IMR-90 (cell line): ENCODE measurements around the gene SHROOM4. TPM values are rescaled to one million over a fixed set of nuclear protein-coding genes. Genes with fewer than 3 reads are reported as not detected.

Source experiments
- ATAC-seq: fragments of 200-7000 bp; cut with Tn5 transposase; 2 replicates; pipeline ENCODE4 v1.9.1; 2020; ENCODE audit warnings: low read depth, mild to moderate bottlenecking, moderate library complexity
- BruUV-seq: library from RNA; stranded (reverse); fragments of 400-500 nt; replicated peaks from 2 replicates; lab custom pipeline; 2021; lab: Mats Ljungman, UMichigan
- CTCF ChIA-PET: fragments of 300-600 bp; formaldehyde crosslinking; extraction: SDS; loops from one replicate; lab custom pipeline; 2021; ENCODE audit warnings: antibody characterized with exemption; lab: Yijun Ruan, JAX
- POLR2A ChIA-PET: fragments of 300-600 bp; sonication (Branson Sonifier 250); formaldehyde crosslinking; loops from one replicate; lab custom pipeline; 2022; ENCODE audit warnings: antibody characterized with exemption; ENCODE audit not compliant: unreplicated experiment; lab: Charles Lee
- DNase-seq: peaks from one replicate; pipeline ENCODE4 v3.0.0; 2013
- H2AFZ ChIP-seq: replicated peaks from 2 replicates; pipeline ENCODE3; 2013; ENCODE audit warnings: low read length, mild to moderate bottlenecking; ENCODE audit not compliant: poor library complexity
- H2AK5ac ChIP-seq: 2 replicates; pipeline ENCODE4 v1.6.1; 2013; ENCODE audit warnings: low read depth, low read length, inconsistent platforms
- H2AK9ac ChIP-seq: replicated peaks from 2 replicates; pipeline ENCODE3; 2013; ENCODE audit warnings: mild to moderate bottlenecking, low read depth, low read length, moderate library complexity; ENCODE audit not compliant: poor library complexity
- H2BK120ac ChIP-seq: 2 replicates; pipeline ENCODE4 v1.6.1; 2013; ENCODE audit warnings: low read depth, low read length, inconsistent platforms
- H2BK15ac ChIP-seq: 3 replicates; pipeline ENCODE4 v1.6.1; 2013; ENCODE audit warnings: low read depth, low read length, inconsistent platforms
- H2BK20ac ChIP-seq: 2 replicates; pipeline ENCODE4 v1.6.1; 2013; ENCODE audit warnings: low read depth, mild to moderate bottlenecking, inconsistent platforms, low read length, moderate library complexity
- H2BK5ac ChIP-seq: 2 replicates; pipeline ENCODE4 v1.6.1; 2013; ENCODE audit warnings: mild to moderate bottlenecking, low read depth, low read length, inconsistent platforms; ENCODE audit not compliant: poor library complexity, severe bottlenecking
- H3K14ac ChIP-seq: replicated peaks from 2 replicates; pipeline ENCODE4 v1.6.1; 2013; ENCODE audit warnings: low read depth, low read length, inconsistent platforms
- H3K18ac ChIP-seq: 2 replicates; pipeline ENCODE4 v1.6.1; 2013; ENCODE audit warnings: low read depth, low read length, control low read depth
- H3K23ac ChIP-seq: 2 replicates; pipeline ENCODE4 v1.6.1; 2013; ENCODE audit warnings: low read depth, low read length, inconsistent platforms
- H3K27ac ChIP-seq: 2 replicates; pipeline ENCODE4 v1.5.1; 2013; ENCODE audit warnings: mild to moderate bottlenecking, control low read depth, low read length; ENCODE audit not compliant: insufficient read depth
- H3K27me3 ChIP-seq: 2 replicates; pipeline ENCODE4 v1.6.1; 2013; ENCODE audit warnings: low read length; ENCODE audit not compliant: control insufficient read depth, insufficient read depth
- H3K36me3 ChIP-seq: 2 replicates; pipeline ENCODE4 v1.6.1; 2013; ENCODE audit warnings: low read length, mixed read lengths; ENCODE audit not compliant: control insufficient read depth, insufficient read depth
- H3K4ac ChIP-seq: 2 replicates; pipeline ENCODE4 v1.6.1; 2013; ENCODE audit warnings: low read depth, low read length, inconsistent platforms
- H3K4me1 ChIP-seq: 2 replicates; pipeline ENCODE4 v1.6.1; 2013; ENCODE audit warnings: low read length, mixed read lengths; ENCODE audit not compliant: control insufficient read depth, insufficient read depth
- H3K4me2 ChIP-seq: 2 replicates; pipeline ENCODE4 v1.6.1; 2013; ENCODE audit warnings: low read depth, mild to moderate bottlenecking, control low read depth, low read length, moderate library complexity
- H3K4me3 ChIP-seq: 2 replicates; pipeline ENCODE4 v1.5.1; 2013; ENCODE audit warnings: low read depth, mild to moderate bottlenecking, control low read depth, low read length, moderate library complexity; ENCODE audit not compliant: insufficient read depth
- H3K56ac ChIP-seq: 2 replicates; pipeline ENCODE4 v1.6.1; 2013; ENCODE audit warnings: low read length, inconsistent platforms; ENCODE audit not compliant: insufficient read depth; ENCODE audit errors: extremely low read depth
- H3K79me1 ChIP-seq, 2 experiments: 2 replicates each; pipeline ENCODE4 v1.6.1; 2013; ENCODE audit warnings: low read length in 2 of 2, inconsistent platforms in 1 of 2, low read depth in 1 of 2
- H3K9ac ChIP-seq: 2 replicates; pipeline ENCODE4 v1.6.1; 2013; ENCODE audit warnings: low read depth, low read length, control low read depth
- H3K9me1 ChIP-seq: 2 replicates; pipeline ENCODE4 v1.6.1; 2013; ENCODE audit warnings: low read length, inconsistent platforms; ENCODE audit not compliant: insufficient read depth
- H3K9me3 ChIP-seq: 2 replicates; pipeline ENCODE4 v1.6.1; 2013; ENCODE audit warnings: low read length; ENCODE audit not compliant: control insufficient read depth, insufficient read depth
- H4K20me1 ChIP-seq: 2 replicates; pipeline ENCODE4 v1.6.1; 2013; ENCODE audit warnings: low read length, inconsistent platforms; ENCODE audit not compliant: insufficient read depth
- H4K5ac ChIP-seq: 2 replicates; pipeline ENCODE4 v1.6.1; 2013; ENCODE audit warnings: mild to moderate bottlenecking, low read depth, low read length, control low read depth
- H4K8ac ChIP-seq, 2 experiments: 2 replicates each; pipeline ENCODE4 v1.6.1; 2013; ENCODE audit warnings: low read depth in 2 of 2, low read length in 2 of 2, control low read depth in 1 of 2, inconsistent platforms in 1 of 2
- H4K91ac ChIP-seq: 2 replicates; pipeline ENCODE4 v1.6.1; 2013; ENCODE audit warnings: low read depth, low read length, inconsistent platforms; ENCODE audit not compliant: insufficient read depth
- BHLHE40 ChIP-seq: fragments of 150-350 bp; IDR thresholded peaks from 2 replicates; pipeline ENCODE4 v1.6.1; 2016; ENCODE audit warnings: mild to moderate bottlenecking, low read depth, low read length
- CHD1 ChIP-seq: IDR thresholded peaks from 2 replicates; pipeline ENCODE4 v1.6.1; 2012; ENCODE audit warnings: low read depth, low read length, improper control_type of control experiment
- CTCF ChIP-seq: conservative IDR thresholded peaks from 2 replicates; pipeline ENCODE4 v1.5.1; 2012; ENCODE audit warnings: mild to moderate bottlenecking, low read depth, low read length, improper control_type of control experiment
- ELK1 ChIP-seq: fragments of 150-350 bp; IDR thresholded peaks from 2 replicates; pipeline ENCODE4 v1.6.1; 2016; ENCODE audit warnings: low read depth, mild to moderate bottlenecking, low read length, moderate library complexity, borderline replicate concordance
- MAZ ChIP-seq: IDR thresholded peaks from 2 replicates; pipeline ENCODE4 v1.6.1; 2012; ENCODE audit warnings: low read depth, mild to moderate bottlenecking, low read length, improper control_type of control experiment, moderate library complexity, borderline replicate concordance
- MXI1 ChIP-seq: IDR thresholded peaks from 2 replicates; pipeline ENCODE4 v1.6.1; 2012; ENCODE audit warnings: low read depth, mild to moderate bottlenecking, low read length, moderate library complexity, borderline replicate concordance
- NFE2L2 ChIP-seq: fragments of 150-350 bp; IDR thresholded peaks from 2 replicates; pipeline ENCODE4 v1.6.1; 2016; ENCODE audit warnings: low read depth, mild to moderate bottlenecking, low read length
- RAD21 ChIP-seq: IDR thresholded peaks from 2 replicates; pipeline ENCODE4 v1.6.1; 2012; ENCODE audit warnings: low read length, improper control_type of control experiment
- RCOR1 ChIP-seq: IDR thresholded peaks from 2 replicates; pipeline ENCODE4 v1.6.1; 2012; ENCODE audit warnings: mild to moderate bottlenecking, low read length, improper control_type of control experiment; ENCODE audit not compliant: insufficient replicate concordance
- USF2 ChIP-seq: fragments of 150-350 bp; IDR thresholded peaks from 2 replicates; pipeline ENCODE4 v1.6.1; 2017; ENCODE audit warnings: mild to moderate bottlenecking, antibody characterized with exemption, low read length, low read depth
- WGBS, 2 experiments: methylation state at CpG; one replicate each; pipeline versions ENCODE4 v1.1.5 to v1.1.7; 2013; ENCODE audit warnings: missing lambda C conversion rate in 2 of 2; ENCODE audit not compliant: insufficient read length in 1 of 2; ENCODE audit errors: extremely low coverage in 2 of 2; 5-methylcytosine and 5-hydroxymethylcytosine counted together
- dilution Hi-C: fragments of 300-500 bp; cut with HindIII; formaldehyde crosslinking; loops from one replicate; pipeline ENCODE4 v1.14.3; 2018; ENCODE audit warnings: low sequenced_read_pairs; ENCODE audit not compliant: unreplicated experiment
- in situ Hi-C: fragments of 300-500 bp; cut with MboI; formaldehyde crosslinking; loops from 3 replicates; pipeline ENCODE4 v1.14.3; 2019; ENCODE audit warnings: low sequenced_read_pairs, inconsistent platforms, mixed read lengths
- intact Hi-C: fragments of 100-400 bp; cut with micrococcal nuclease; formaldehyde crosslinking; loops from 2 replicates; pipeline ENCODE4 v1.10.0; 2022
- polyA plus RNA-seq, 3 experiments: library from polyadenylated mRNA; depleted of rRNA; stranded (reverse); fragments of >200 nt; gene quantifications; 2 replicates each; pipeline ENCODE4 v1.2.3, GENCODE V29; 2012; ENCODE audit warnings: low replicate concordance in 1 of 3
- total RNA-seq: library from RNA; depleted of rRNA; stranded (reverse); fragments of >200 nt; gene quantifications from 2 replicates; pipeline ENCODE4 v1.2.3, GENCODE V29; 2012

SHROOM4 gene
- total and polyA plus RNA-seq, 2 of the 4 experiments (the other 2 are of a cell fraction) = 1.0 to 2.2 TPM

- TF ChIP-seq MAZ (no peak), CHD1 (no peak), RAD21 (no peak), ELK1 (no peak), CTCF (no peak), MXI1 (no peak), BHLHE40 (no peak), RCOR1 (no peak), NFE2L2 (no peak), USF2 (no peak)
- H4K20me1 ChIP-seq = no peaks in the 10 kb centered on the region
- H4K5ac ChIP-seq = no peak overlapping the region
- no peak overlapping the region for H2AFZ ChIP-seq
- ATAC-seq (no peak), DNase-seq (no peak)
- peaks cover 5% of the 10 kb centered on the region; the same call in 1 of the 2 replicates for H3K27me3 ChIP-seq
- WGBS, 2 experiments = no CpG with 5 or more reads among the region's 1 CpG
- no peak overlapping the region for H3K4ac ChIP-seq
- no peak overlapping the region for H3K18ac ChIP-seq
- no peak overlapping the region for H2BK5ac ChIP-seq
- H3K23ac ChIP-seq = no peak overlapping the region
- ChIA-PET CTCF (no interaction called here), POLR2A (no interaction called here)
- H4K91ac ChIP-seq = no peak overlapping the region
- H3K14ac ChIP-seq = no peak overlapping the region
- dilution Hi-C loops (no loop called here), intact Hi-C loops (no loop called here), in situ Hi-C loops (no loop called here)
- H2AK9ac ChIP-seq = no peak overlapping the region
- H3K9ac ChIP-seq = no peak overlapping the region
- H3K9me1 ChIP-seq = no peaks in the 10 kb centered on the region; the same call in 1 of the 2 replicates
- no peak overlapping the region for H2BK20ac ChIP-seq
- no peaks in the 10 kb centered on the region for H3K79me1 ChIP-seq
- no peaks in the 10 kb centered on the region for H3K36me3 ChIP-seq
- H4K8ac ChIP-seq = no peak overlapping the region
- H2BK120ac ChIP-seq = no peak overlapping the region
- H2BK15ac ChIP-seq = no peak overlapping the region
- no peak overlapping the region for H3K4me3 ChIP-seq
- no peak overlapping the region for H3K56ac ChIP-seq
- no peak overlapping the region for H2AK5ac ChIP-seq
- no peaks in the 10 kb centered on the region for H3K9me3 ChIP-seq
- no peaks in the 10 kb centered on the region; the same call in 1 of the 2 replicates for H3K4me1 ChIP-seq
- BruUV-seq = no TSS peak
- no peak overlapping the region for H3K27ac ChIP-seq
- H3K4me2 ChIP-seq = no peak overlapping the region
Measured at GRCh38 chrX:50711907-50712306, 102.1 kb downstream of the SHROOM4 start.
